Measurements from ENCODE around the gene ACD.

ACD gene

GRCh38 chr16:67651847-67652246 lies 8.2 kb downstream of the ACD start:
- Histone ChIP-seq H3K36me3 (peaks cover 0 to 8% (median 0%) of the 10 kb centered on the region in 3 donors), H3K27me3 (peaks cover 0 to 91% of the 10 kb centered on the region in 2 donors), H3K27ac (no peak overlapping the region), H3K4me3 (no peak overlapping the region), H3K9me3 (no peaks in the 10 kb centered on the region), H3K4me1 (peaks cover 0 to 36% (median 19%) of the 10 kb centered on the region in 4 donors)
- no peak for TF ChIP-seq CTCF (IDR thresholded peaks at IDR 0.05)
- intact Hi-C loops (cut with DNase I; ENCODE audit: low total_unique reads): no loop called here
- DNase-seq: no peak

GRCh38 chr16:67651039-67651438 lies 9.0 kb downstream of the ACD start:
- TF ChIP-seq CTCF (IDR thresholded peaks at IDR 0.05): no peak
- H3K27me3 ChIP-seq: peaks cover 0 to 97% of the 10 kb centered on the region in 2 donors
- peaks cover 0 to under 1% (median 0%) of the 10 kb centered on the region in 3 donors for H3K36me3 ChIP-seq
- H3K27ac ChIP-seq: no peak overlapping the region
- intact Hi-C loops (cut with DNase I; ENCODE audit: low total_unique reads): no loop called here
- H3K9me3 ChIP-seq: no peaks in the 10 kb centered on the region
- peaks cover 0 to 36% (median 19%) of the 10 kb centered on the region in 4 donors for H3K4me1 ChIP-seq
- no peak for DNase-seq
- H3K4me3 ChIP-seq: no peak overlapping the region

GRCh38 chr16:67650023-67650422 lies 10.0 kb downstream of the ACD start:
- peaks cover 3 to 100% of the 10 kb centered on the region in 2 donors for H3K27me3 ChIP-seq
- no peak for DNase-seq
- H3K4me3 ChIP-seq: no peak overlapping the region
- no peaks in the 10 kb centered on the region for H3K36me3 ChIP-seq
- no peaks in the 10 kb centered on the region for H3K9me3 ChIP-seq
- TF ChIP-seq CTCF (IDR thresholded peaks at IDR 0.05): no peak
- H3K4me1 ChIP-seq: peaks cover 0 to 39% (median 19%) of the 10 kb centered on the region in 4 donors
- intact Hi-C loops (cut with DNase I; ENCODE audit: low total_unique reads): no loop called here
- H3K27ac ChIP-seq: no peak overlapping the region

- H3K36me3 ChIP-seq: no peaks in the 10 kb centered on the region
- peaks cover 7 to 100% of the 10 kb centered on the region in 2 donors for H3K27me3 ChIP-seq
- intact Hi-C loops (cut with DNase I; ENCODE audit: low total_unique reads): no loop called here
- H3K9me3 ChIP-seq: no peaks in the 10 kb centered on the region
- peak overlapping the region in 1 of 2 donors; percentile 10 for H3K4me3 ChIP-seq
- no peak overlapping the region for H3K27ac ChIP-seq
- no peak for DNase-seq
- no peak for TF ChIP-seq CTCF (IDR thresholded peaks at IDR 0.05)
- H3K4me1 ChIP-seq: peaks cover 0 to 44% (median 24%) of the 10 kb centered on the region in 4 donors
Observed at GRCh38 chr16:67649494-67649931, 10.5 kb downstream of the ACD start.

- DNase-seq: no peak
- Histone ChIP-seq H3K36me3 (no peaks in the 10 kb centered on the region), H3K9me3 (no peaks in the 10 kb centered on the region), H3K27ac (no peak overlapping the region), H3K27me3 (peaks cover 7 to 96% of the 10 kb centered on the region in 2 donors), H3K4me3 (no peak overlapping the region), H3K4me1 (peaks cover 0 to 41% (median 25%) of the 10 kb centered on the region in 4 donors)
- TF ChIP-seq CTCF (IDR thresholded peaks at IDR 0.05): no peak
- intact Hi-C loops (cut with DNase I; ENCODE audit: low total_unique reads): no loop called here
Observed at GRCh38 chr16:67648764-67649407, 11.2 kb downstream of the ACD start.
